Mesendoderm (in vitro differentiated cells): ENCODE data around the gene C6orf141.

Source experiments
- DNase-seq: peaks from one replicate; pipeline ENCODE4 v3.0.0; 2013
- H2AK5ac ChIP-seq: 2 replicates; pipeline ENCODE4 v1.6.1; 2013; ENCODE audit warnings: low read length, inconsistent platforms
- H2BK120ac ChIP-seq: 2 replicates; pipeline ENCODE4 v1.6.1; 2013; ENCODE audit warnings: low read depth, mild to moderate bottlenecking, low read length, moderate library complexity, mixed read lengths
- H2BK15ac ChIP-seq: replicated peaks from 2 replicates; pipeline ENCODE4 v1.6.1; 2013; ENCODE audit warnings: low read depth, mild to moderate bottlenecking, moderate library complexity
- H2BK5ac ChIP-seq: 2 replicates; pipeline ENCODE4 v1.6.1; 2013; ENCODE audit warnings: low read length, inconsistent platforms
- H3K18ac ChIP-seq: 2 replicates; pipeline ENCODE4 v1.6.1; 2013; ENCODE audit warnings: mild to moderate bottlenecking, low read length, mixed read lengths
- H3K23ac ChIP-seq: one replicate; pipeline ENCODE4 v1.6.1; 2013; ENCODE audit warnings: low read length
- H3K27ac ChIP-seq: 2 replicates; pipeline ENCODE4 v1.5.1; 2013; ENCODE audit warnings: low read depth, mild to moderate bottlenecking, inconsistent platforms, low read length, moderate library complexity
- H3K27me3 ChIP-seq: 2 replicates; pipeline ENCODE4 v1.6.1; 2013; ENCODE audit warnings: low read length, control low read depth, mild to moderate bottlenecking, inconsistent platforms; ENCODE audit not compliant: insufficient read depth, poor library complexity
- H3K36me3 ChIP-seq: 2 replicates; pipeline ENCODE4 v1.6.1; 2013; ENCODE audit warnings: low read length, inconsistent platforms; ENCODE audit not compliant: control insufficient read depth, insufficient read depth
- H3K4ac ChIP-seq: one replicate; pipeline ENCODE4 v1.6.1; 2013; ENCODE audit warnings: low read depth, mild to moderate bottlenecking, low read length, moderate library complexity
- H3K4me1 ChIP-seq: 2 replicates; pipeline ENCODE4 v1.6.1; 2013; ENCODE audit warnings: low read depth, low read length, inconsistent platforms; ENCODE audit not compliant: control insufficient read depth
- H3K4me2 ChIP-seq: 2 replicates; pipeline ENCODE4 v1.6.1; 2013; ENCODE audit warnings: low read length
- H3K4me3 ChIP-seq: 2 replicates; pipeline ENCODE4 v1.5.1; 2013; ENCODE audit warnings: mild to moderate bottlenecking, low read length
- H3K56ac ChIP-seq: one replicate; pipeline ENCODE4 v1.6.1; 2013; ENCODE audit warnings: low read length
- H3K79me1 ChIP-seq: 2 replicates; pipeline ENCODE4 v1.6.1; 2013; ENCODE audit warnings: low read length, inconsistent platforms
- H3K79me2 ChIP-seq: 2 replicates; pipeline ENCODE4 v1.6.1; 2013; ENCODE audit warnings: mild to moderate bottlenecking, low read length; ENCODE audit not compliant: control insufficient read depth, insufficient read depth
- H3K9ac ChIP-seq: 2 replicates; pipeline ENCODE4 v1.6.1; 2013; ENCODE audit warnings: low read length, inconsistent platforms
- H4K5ac ChIP-seq: one replicate; pipeline ENCODE4 v1.6.1; 2013; ENCODE audit warnings: low read length
- H4K8ac ChIP-seq: one replicate; pipeline ENCODE4 v1.6.1; 2013; ENCODE audit warnings: low read depth, mild to moderate bottlenecking, control low read depth, low read length, moderate library complexity
- WGBS: extraction: QIAGEN DNeasy Blood & Tissue Kit; methylation state at CpG from one replicate; pipeline ENCODE4 v1.1.7; 2013; ENCODE audit warnings: low lambda C conversion rate, missing lambda C conversion rate; ENCODE audit not compliant: insufficient coverage; ENCODE audit errors: extremely low coverage; 5-methylcytosine and 5-hydroxymethylcytosine counted together

The C6orf141 gene

GRCh38 chr6:49565261-49565660 lies 14.8 kb downstream of the C6orf141 start:
- WGBS: no CpG with 5 or more reads among the region's 2 CpGs
- no peak overlapping the region for H3K4me2 ChIP-seq
- no peaks in the 10 kb centered on the region for H3K27me3 ChIP-seq
- no peak overlapping the region for H2AK5ac ChIP-seq
- no peak for DNase-seq
- no peak overlapping the region for H4K8ac ChIP-seq
- H4K5ac ChIP-seq: no peak overlapping the region
- no peaks in the 10 kb centered on the region for H3K4me1 ChIP-seq
- no peaks in the 10 kb centered on the region for H3K79me2 ChIP-seq
- no peak overlapping the region for H2BK5ac ChIP-seq
- no peak overlapping the region for H3K9ac ChIP-seq
- H3K27ac ChIP-seq: no peak overlapping the region
- no peak overlapping the region for H3K4me3 ChIP-seq
- H2BK120ac ChIP-seq: no peak overlapping the region
- no peak overlapping the region for H3K23ac ChIP-seq
- H3K4ac ChIP-seq: no peak overlapping the region
- H3K56ac ChIP-seq: no peak overlapping the region
- no peak overlapping the region for H3K18ac ChIP-seq
- H3K79me1 ChIP-seq: no peaks in the 10 kb centered on the region
- no peaks in the 10 kb centered on the region for H3K36me3 ChIP-seq
- no peak overlapping the region for H2BK15ac ChIP-seq

GRCh38 chr6:49565855-49566254 lies 15.4 kb downstream of the C6orf141 start:
- no peak overlapping the region for H3K18ac ChIP-seq
- whole genome bisulfite sequencing: no CpG with 5 or more reads among the region's 10 CpGs

GRCh38 chr6:49570474-49571079 lies 20.1 kb downstream of the C6orf141 start:
- WGBS: no CpG with 5 or more reads among the region's 6 CpGs

More at GRCh38 chr6:49565855-49566254, 15.4 kb downstream of the C6orf141 start:
- Histone ChIP-seq H3K9ac (no peak overlapping the region), H3K36me3 (no peaks in the 10 kb centered on the region), H3K79me2 (no peaks in the 10 kb centered on the region), H3K56ac (no peak overlapping the region), H3K27ac (no peak overlapping the region), H3K4ac (no peak overlapping the region), H3K4me2 (no peak overlapping the region), H4K5ac (no peak overlapping the region), H4K8ac (no peak overlapping the region), H3K27me3 (no peaks in the 10 kb centered on the region), H2BK120ac (no peak overlapping the region), H3K23ac (no peak overlapping the region), H3K4me3 (no peak overlapping the region), H3K4me1 (no peaks in the 10 kb centered on the region), H2BK5ac (no peak overlapping the region), H3K79me1 (no peaks in the 10 kb centered on the region), H2AK5ac (no peak overlapping the region), H2BK15ac (no peak overlapping the region)
- DNase-seq: no peak

GRCh38 chr6:49576618-49577017 lies 26.1 kb downstream of the C6orf141 start:
- Histone ChIP-seq H3K36me3 (no peaks in the 10 kb centered on the region), H3K4me1 (no peaks in the 10 kb centered on the region), H3K79me1 (no peaks in the 10 kb centered on the region), H3K56ac (no peak overlapping the region), H4K8ac (no peak overlapping the region), H2BK5ac (no peak overlapping the region), H3K4me2 (no peak overlapping the region), H3K9ac (no peak overlapping the region), H2BK15ac (no peak overlapping the region), H3K18ac (no peak overlapping the region), H3K4ac (no peak overlapping the region), H2AK5ac (no peak overlapping the region), H3K4me3 (no peak overlapping the region), H3K27me3 (no peaks in the 10 kb centered on the region), H3K79me2 (no peaks in the 10 kb centered on the region), H3K23ac (no peak overlapping the region), H2BK120ac (no peak overlapping the region), H3K27ac (no peak overlapping the region), H4K5ac (no peak overlapping the region)
- no CpG with 5 or more reads among the region's 1 CpG for WGBS
- DNase-seq: no peak

More at GRCh38 chr6:49570474-49571079, 20.1 kb downstream of the C6orf141 start:
- H3K79me2 ChIP-seq: no peaks in the 10 kb centered on the region
- no peak overlapping the region for H3K18ac ChIP-seq
- H2BK120ac ChIP-seq: no peak overlapping the region
- no peak overlapping the region for H2BK5ac ChIP-seq
- H3K4ac ChIP-seq: no peak overlapping the region
- H4K8ac ChIP-seq: no peak overlapping the region
- no peaks in the 10 kb centered on the region for H3K27me3 ChIP-seq
- H4K5ac ChIP-seq: no peak overlapping the region
- H3K23ac ChIP-seq: no peak overlapping the region
- no peaks in the 10 kb centered on the region for H3K79me1 ChIP-seq
- no peak overlapping the region for H2AK5ac ChIP-seq
- H3K4me1 ChIP-seq: no peaks in the 10 kb centered on the region
- no peak overlapping the region for H3K4me3 ChIP-seq
- no peak for DNase-seq
- no peaks in the 10 kb centered on the region for H3K36me3 ChIP-seq
- no peak overlapping the region for H3K56ac ChIP-seq
- H3K9ac ChIP-seq: no peak overlapping the region
- H3K4me2 ChIP-seq: no peak overlapping the region
- H2BK15ac ChIP-seq: no peak overlapping the region
- H3K27ac ChIP-seq: no peak overlapping the region

- H2AK5ac ChIP-seq: no peak overlapping the region
- no peak overlapping the region for H3K18ac ChIP-seq
- no peak for DNase-seq
- no peak overlapping the region for H3K27ac ChIP-seq
- no peak overlapping the region for H2BK5ac ChIP-seq
- no peak overlapping the region for H3K9ac ChIP-seq
- H3K4me3 ChIP-seq: no peak overlapping the region
- no peak overlapping the region for H4K8ac ChIP-seq
- H3K27me3 ChIP-seq: no peaks in the 10 kb centered on the region
- H3K79me1 ChIP-seq: no peaks in the 10 kb centered on the region
- no peaks in the 10 kb centered on the region for H3K79me2 ChIP-seq
- no peaks in the 10 kb centered on the region for H3K4me1 ChIP-seq
- H4K5ac ChIP-seq: no peak overlapping the region
- H3K56ac ChIP-seq: no peak overlapping the region
- H3K4ac ChIP-seq: no peak overlapping the region
- no peaks in the 10 kb centered on the region for H3K36me3 ChIP-seq
- H2BK120ac ChIP-seq: no peak overlapping the region
- H2BK15ac ChIP-seq: no peak overlapping the region
- no peak overlapping the region for H3K4me2 ChIP-seq
- H3K23ac ChIP-seq: no peak overlapping the region
Measured at GRCh38 chr6:49579649-49580048, 29.2 kb downstream of the C6orf141 start.

- Histone ChIP-seq H2BK15ac (no peak overlapping the region), H3K79me2 (no peaks in the 10 kb centered on the region), H3K27ac (no peak overlapping the region), H3K56ac (no peak overlapping the region), H3K4me3 (no peak overlapping the region), H2AK5ac (no peak overlapping the region), H3K4me1 (no peaks in the 10 kb centered on the region), H3K4me2 (no peak overlapping the region), H3K79me1 (no peaks in the 10 kb centered on the region), H2BK120ac (no peak overlapping the region), H4K8ac (no peak overlapping the region), H3K4ac (no peak overlapping the region), H4K5ac (no peak overlapping the region), H3K23ac (no peak overlapping the region), H3K27me3 (no peaks in the 10 kb centered on the region), H3K18ac (no peak overlapping the region), H3K36me3 (no peaks in the 10 kb centered on the region), H2BK5ac (no peak overlapping the region), H3K9ac (no peak overlapping the region)
- no CpG with 5 or more reads among the region's 1 CpG for WGBS
- no peak for DNase-seq
Measured at GRCh38 chr6:49582529-49582928, 32.1 kb downstream of the C6orf141 start.
